Measurements from ENCODE around the gene TSPAN7.

TSPAN7 gene

GRCh38 chrX:38694394-38694793 is 133.1 kb downstream of the TSPAN7 start:
- no peak for DNase-seq (ENCODE audit: low read depth)

- DNase-seq (ENCODE audit: low read depth) = no peak
These were observed 136.1 kb downstream of the TSPAN7 start for GRCh38 chrX:38697461-38697860.

- DNase-seq (ENCODE audit: low read depth) = no peak
These were observed 137.8 kb downstream of the TSPAN7 start for GRCh38 chrX:38699121-38699520.

- no peak for DNase-seq (ENCODE audit: low read depth)
These were observed 138.4 kb downstream of the TSPAN7 start for GRCh38 chrX:38699696-38700095.

GRCh38 chrX:38701073-38701472 is 139.7 kb downstream of the TSPAN7 start:
- DNase-seq (ENCODE audit: low read depth) = no peak

GRCh38 chrX:38704146-38704882 is 143.0 kb downstream of the TSPAN7 start:
- no peak for DNase-seq (ENCODE audit: low read depth)

- no peak for DNase-seq (ENCODE audit: low read depth)
These were observed 156.5 kb downstream of the TSPAN7 start for GRCh38 chrX:38717871-38718270.

GRCh38 chrX:38718311-38718710 is 157.0 kb downstream of the TSPAN7 start:
- no peak for DNase-seq (ENCODE audit: low read depth)

GRCh38 chrX:38726612-38727011 is 165.3 kb downstream of the TSPAN7 start:
- DNase-seq (ENCODE audit: low read depth) = no peak

GRCh38 chrX:38727668-38728067 is 166.3 kb downstream of the TSPAN7 start:
- DNase-seq (ENCODE audit: low read depth) = no peak

GRCh38 chrX:38732866-38733265 is 171.5 kb downstream of the TSPAN7 start:
- DNase-seq (ENCODE audit: low read depth) = no peak

All from activated T-helper 1 cell treated with Interleukin-2 at 50 U/mL for 16 hours (primary cell).